HG02610 (cell line): ENCODE results near the gene PLEKHM3.

Source experiments
- ATAC-seq: cut with Tn5 transposase; IDR thresholded peaks from one replicate; pipeline ENCODE4 v1.9.1; 2021; ENCODE audit warnings: mild to moderate bottlenecking, moderate library complexity; ENCODE audit not compliant: unreplicated experiment

PLEKHM3 gene

DNA sequence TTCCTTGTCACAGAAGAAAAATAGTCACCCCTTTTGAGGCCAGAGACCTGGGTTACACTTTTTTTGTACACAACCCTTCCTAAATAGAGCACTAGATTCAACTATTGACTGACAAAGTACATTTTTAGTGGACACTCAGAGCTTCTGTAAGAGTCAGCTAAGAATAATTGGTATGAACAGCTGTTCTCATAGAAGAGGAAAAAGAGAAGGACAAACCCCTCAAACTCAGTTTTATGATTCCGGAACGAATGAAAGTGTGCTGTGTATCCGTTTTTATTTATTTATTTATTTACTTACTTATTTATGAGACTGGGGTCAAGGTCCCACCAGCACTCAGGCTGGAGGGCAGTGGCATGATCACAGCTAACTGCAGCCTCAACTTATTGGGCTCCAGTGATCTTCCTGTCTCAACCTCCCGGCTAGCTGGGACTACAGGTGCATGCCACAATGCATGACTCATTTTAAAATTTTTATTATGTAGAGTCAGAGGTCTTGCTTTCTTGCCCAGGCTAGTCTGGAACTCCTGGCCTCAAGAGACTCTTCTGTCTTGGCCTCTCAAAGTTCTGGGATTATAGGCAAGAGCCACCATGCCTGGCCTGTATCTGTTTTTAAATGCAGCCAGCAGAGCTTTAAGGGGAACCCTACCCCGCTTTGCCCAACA, 219.6 kb downstream of the PLEKHM3 start:
- ATAC-seq, result peak; percentile 41

DNA sequence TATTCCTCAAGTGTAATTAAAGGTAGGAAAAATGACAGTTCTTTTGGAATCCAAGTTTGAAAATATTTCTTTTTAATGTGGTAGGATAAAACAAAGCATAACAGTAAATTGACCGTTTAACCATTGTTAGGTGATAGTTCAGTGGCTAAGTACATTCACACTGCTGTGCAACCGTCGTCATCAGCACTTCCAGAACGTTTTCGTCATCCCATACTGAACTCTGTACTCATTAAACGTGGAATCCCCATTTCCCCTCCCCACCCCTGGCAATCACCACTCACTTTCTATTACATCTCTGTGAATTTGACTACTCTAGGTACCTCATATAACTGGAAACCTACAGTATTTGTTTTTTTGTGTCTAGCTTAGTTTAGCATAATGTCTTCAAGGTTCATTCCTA, 222.7 kb downstream of the PLEKHM3 start:
- no peak for ATAC-seq

DNA sequence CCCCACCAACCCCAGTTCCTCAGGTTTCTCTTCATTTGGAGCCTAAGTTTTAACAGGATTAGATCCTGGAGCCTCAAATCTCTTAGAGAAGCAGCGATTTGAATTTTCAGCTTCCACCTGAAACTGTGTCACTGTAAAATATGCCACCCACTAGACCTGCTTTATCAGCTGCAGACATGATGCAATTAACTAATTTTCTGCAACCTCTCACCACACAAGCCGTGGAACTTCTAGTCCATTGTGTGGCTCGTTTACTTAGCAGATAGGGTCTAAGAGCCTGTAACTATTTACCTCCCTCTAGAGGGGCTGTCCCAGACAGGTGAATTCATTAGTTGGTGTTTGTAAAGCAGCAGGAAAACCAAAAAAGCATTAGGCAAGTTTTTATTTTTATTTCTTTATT, 224.1 kb downstream of the PLEKHM3 start:
- no peak for ATAC-seq

DNA sequence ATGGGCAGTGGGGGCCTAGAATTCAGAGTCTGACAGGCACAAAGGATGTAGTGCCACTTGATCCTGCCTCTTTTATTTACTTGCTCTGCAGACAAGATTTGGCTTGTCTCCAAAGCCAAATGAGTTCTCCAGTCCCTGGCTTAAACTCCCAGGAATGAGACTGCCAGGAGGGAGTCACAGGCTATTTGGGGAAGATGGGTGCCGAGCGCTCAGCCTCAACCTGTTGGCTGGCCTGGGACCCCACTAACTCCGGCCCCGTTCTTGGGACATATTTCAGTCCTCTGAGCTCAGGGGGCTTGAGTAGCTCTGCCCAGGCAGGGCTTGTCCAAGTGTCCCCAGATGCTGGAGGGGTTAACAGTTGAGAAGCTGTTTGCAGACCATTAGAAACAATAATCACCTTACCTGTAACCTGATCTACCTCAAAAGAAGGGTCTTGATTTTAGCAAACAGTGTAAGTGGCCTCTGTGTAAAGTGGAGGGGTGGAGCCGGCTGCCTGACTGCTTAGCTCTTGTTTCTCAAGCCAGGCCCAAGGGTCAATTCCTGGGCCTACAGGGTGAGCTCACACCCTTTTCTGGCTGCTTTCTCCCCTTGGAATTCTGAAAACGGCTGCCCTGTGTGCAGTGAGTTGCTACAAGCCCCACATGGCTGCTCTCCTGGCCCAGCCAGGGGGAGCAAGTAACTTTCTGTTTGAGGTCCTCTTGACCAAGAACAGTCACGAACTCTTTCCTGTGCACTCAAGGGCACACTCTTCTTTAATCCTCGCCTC, 228.6 kb downstream of the PLEKHM3 start:
- ATAC-seq, result no peak

DNA sequence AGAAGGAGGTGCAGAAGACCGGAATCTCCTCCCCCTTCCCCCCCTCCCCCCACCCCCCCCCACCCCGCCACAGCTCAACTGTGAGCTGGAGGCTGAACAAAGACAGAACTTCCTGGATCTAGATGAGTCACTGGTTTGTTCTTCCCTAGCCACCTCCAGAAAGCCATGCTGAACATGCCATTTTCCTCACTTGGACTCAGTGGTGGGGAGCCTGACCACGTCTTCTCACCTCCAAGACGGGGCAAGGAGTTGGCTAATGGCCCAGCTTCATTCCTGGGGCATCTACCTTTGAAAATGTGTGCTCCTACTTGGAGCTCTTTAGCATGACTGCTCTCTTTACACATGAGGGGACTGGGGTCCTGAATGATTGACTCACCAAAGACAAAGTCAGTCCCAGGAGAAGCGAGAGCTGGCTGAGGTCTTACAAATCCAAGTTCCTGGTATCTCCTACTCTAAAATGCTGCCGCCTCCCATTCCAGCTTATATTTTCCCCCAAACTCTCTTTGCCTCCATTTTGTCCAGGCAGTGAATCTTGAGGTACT, 233.0 kb downstream of the PLEKHM3 start:
- peak; percentile 81 for ATAC-seq

DNA sequence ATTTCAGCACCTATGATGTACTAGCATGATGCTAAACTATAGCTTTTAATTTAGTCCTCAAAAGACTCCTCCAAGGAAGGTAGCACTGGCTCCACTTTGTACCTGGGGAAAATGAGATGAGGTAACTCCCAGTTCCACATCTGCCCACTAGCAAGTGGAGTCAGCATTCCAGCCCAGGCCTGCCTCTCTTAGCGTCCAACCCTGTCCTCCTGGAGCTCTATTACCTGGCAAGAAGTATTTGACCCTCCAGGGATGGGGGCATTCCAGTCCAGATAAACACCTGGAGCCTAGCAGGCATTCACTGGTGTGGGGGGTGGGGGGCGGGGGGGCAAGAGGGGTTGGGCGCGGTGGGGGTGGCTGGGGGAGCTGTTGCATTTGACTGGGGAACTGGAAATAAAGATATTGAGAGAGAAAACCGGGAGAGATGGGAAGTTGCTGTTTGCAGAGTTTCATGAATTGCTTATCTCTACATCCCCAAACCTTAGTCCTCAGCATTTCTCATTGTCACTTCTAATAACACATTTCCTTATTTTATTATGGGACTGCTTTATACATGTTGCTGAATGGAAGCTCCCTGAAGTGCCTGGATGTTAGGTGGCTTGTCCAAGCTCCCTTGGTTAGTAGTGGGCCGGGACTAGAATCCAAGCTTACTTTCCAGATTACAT, 233.6 kb downstream of the PLEKHM3 start:
- no peak for ATAC-seq

DNA sequence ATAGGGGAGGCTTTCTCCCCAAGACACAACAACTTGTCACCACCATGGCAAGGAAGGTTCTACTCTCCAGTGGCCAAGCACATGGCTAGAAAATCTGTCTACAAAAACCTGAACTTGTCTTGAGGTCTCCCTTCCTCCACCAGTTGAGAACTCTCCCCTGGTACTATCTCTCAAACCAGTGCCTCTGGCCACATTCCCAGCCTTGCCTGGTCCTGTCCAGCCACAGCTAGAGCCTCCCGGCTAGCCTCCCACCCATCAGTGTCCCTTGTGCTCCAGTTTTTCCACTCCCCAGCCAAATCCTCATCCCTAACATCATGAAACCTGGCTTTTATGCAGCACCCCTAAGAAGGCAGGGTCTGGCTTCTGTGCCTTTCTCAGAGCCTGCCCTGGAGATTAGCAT, 234.4 kb downstream of the PLEKHM3 start:
- no peak for ATAC-seq

DNA sequence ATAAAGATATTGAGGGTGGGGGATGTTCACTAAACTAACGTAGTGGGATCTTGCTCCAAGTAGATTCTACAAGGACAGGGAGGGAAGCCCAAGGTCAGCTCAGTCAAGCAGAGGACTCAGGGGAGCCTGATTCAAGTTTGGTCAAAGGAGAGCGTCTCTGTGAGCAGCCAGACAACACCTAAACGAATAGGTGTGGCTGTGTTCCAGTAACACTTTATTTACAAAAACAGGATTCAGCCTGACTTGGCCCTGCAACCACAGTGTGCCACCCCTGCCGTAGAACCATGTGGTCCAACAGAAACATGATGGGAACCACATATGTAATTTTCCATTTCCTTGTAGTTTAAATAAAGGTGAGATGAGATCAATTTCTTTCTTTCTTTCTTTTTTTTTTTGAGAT, 237.5 kb downstream of the PLEKHM3 start:
- no peak for ATAC-seq

DNA sequence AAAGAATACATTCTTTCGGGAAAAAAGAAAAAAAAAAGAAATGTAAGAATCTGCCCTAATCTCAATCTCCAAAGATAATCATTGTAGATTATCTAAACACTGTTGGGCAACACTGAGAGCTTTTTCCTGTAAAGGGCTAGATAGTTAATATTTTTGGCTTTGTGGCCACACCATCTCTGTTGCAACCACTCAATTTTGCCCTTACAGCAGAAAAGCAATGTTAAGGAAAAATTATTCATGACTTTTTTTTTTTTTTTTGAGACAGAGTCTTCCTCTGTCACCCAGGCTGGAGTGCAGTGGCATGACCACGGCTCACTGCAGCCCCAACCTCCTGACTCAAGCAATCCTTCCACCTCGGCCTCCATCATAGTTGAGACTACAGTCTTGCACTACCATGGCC, 238.3 kb downstream of the PLEKHM3 start:
- no peak for ATAC-seq

DNA sequence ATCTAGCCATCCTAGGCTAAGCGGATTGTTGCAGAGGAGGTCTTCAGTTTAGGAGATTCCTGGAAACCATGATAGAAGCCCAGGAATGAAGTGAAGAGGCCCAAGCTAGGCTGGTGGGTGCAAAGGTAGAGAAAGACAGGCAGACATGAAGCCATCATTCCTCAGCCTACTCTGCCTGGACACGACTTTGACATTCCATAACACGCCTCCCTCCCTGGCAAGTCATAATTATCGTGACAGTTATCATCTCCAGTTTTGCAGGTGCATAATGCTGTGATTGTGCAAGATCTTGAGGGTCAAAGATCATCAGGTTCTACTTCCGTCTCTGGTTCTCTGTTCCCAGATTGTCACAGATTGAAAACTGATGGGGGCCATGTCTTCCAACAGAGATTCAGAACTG, 240.4 kb downstream of the PLEKHM3 start:
- no peak for ATAC-seq

DNA sequence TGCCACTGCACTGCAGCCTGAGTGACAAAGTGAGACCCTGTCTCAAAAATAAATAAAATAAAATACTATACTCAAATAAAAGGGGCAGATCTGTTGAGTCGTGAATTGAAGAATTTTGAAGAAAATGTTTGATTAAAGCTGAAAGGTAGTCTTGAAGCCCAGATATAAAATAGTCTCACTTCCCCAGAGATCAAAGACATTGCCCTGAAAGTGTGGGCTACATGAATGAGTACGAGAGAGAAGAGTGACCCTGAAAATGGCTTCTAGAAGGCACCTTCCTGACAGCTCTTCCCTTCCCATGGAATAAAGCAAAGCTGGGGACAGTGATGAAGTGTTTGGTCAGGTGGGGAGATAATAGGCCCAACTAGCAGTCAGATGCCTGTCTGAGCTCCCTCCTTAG, 241.8 kb downstream of the PLEKHM3 start:
- ATAC-seq, result no peak

DNA sequence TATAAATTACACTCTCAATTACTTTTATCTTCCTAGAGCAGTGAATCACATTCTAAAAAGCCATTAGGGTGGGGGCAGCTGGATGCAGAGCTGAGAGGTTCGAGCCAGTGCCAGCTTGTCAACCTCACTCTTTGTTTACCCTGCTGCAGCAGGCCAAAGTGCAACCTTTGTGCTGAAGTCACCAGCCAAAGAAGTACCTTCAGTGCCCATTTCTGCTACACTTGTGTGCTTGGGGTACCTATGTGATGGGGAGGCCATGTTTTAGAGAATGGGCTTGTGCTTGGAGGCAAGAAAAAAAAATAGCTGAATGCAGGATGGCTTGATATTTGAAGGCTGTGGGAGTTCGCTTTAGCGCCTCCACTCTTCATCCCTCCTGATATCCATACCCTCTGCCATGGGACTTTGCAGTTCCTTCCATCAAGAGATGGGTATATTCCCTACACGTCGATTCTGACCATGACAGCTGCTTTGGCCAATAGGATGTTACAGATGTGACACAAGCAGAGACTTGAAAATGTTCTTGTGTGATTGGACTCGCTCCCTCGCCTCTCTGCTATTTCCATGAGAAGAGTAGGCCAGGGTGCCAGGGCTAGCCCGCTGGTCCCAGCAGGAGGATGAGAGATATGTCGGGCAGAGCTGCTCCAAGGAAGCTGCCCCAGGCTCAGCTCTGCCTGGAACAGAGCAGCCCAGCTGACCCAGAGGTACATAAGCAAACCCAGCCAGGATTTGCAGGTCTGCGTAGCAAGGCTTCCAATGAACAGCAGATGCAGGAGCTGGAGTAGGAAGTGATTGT, 242.9 kb downstream of the PLEKHM3 start:
- ATAC-seq, result no peak

DNA sequence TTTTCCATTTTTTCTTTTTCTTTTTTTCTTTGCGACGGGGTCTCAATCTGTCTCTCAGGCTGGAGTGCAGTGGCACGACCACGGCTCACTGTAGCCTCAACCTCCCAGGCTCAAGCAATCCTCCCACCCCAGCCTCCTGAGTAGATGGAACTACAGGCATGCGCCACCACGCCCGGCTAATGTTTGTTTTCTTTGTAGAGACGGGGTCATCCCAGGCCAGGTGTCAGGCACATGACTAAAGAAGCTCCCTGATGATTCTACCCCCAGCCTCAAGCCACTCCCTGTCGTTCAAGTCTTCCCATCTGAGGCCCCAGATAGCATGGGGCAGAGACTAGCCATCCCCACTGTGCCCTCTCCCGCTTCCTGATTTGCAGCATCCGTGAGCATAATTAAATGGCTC, 245.8 kb downstream of the PLEKHM3 start:
- ATAC-seq, result no peak

DNA sequence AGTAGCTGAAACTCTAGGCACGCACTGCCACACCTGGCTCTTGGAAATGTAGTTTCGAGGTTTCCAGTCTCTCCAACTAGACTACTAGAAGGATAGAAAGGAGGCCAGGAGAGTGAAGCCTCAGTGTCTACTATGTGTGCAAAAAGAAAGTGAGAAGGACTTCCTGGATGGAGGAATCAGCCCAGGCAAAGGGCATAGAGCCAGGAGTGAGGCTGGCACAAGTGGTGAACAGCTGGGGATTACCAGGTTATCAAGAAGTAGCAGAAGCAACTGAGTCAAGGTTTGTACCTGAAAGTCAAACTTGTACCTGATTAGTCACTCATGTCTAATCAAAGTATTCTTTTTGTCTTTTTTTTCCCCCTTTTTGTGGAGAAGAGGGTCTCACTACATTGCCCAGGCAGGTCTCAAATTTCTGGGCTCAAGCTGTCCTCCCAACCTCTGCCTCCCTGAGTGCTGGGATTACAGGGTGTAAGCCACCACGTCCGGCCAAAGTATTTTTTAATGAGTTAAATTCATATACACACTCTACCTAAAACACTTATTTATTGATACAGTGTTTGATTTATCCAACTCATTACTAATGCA, 246.9 kb downstream of the PLEKHM3 start:
- ATAC-seq, result no peak

DNA sequence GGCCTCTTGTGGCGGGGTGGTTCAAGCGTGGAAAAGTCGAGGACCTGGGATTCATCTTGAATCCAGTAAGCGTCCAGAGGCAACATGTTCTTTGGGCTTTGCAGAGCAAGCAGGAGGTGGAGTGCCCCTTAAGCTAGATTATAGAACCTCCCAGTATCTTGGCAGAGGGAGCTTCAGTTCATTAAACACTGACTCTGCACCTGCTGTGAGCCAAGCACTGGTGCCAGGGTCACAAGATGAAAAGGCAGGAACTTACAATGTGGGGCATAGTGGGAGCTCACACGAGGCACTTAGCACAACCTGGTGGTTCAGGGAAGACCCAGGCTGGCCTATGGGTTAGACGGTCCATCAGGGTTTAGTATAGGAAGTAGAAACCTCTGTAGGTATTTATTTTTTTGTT, 248.2 kb downstream of the PLEKHM3 start:
- no peak for ATAC-seq

DNA sequence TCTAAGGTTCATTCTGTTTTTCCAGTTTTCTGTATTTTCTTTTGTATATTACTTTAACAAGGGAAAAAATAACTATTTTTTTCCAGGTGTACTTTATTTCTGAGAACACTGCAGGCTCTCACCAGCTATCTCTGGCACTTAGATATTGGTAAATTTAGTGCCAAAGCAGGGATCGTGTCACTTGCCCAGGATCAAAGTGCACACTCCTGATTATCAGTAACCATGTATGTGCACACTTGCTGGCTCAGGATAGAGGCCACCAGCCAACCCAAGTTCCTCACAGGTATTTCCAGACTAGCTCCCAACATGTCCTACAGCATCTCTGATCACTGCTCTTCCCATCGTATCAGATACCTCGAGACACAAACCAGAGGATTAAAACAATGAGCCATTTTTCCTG, 249.9 kb downstream of the PLEKHM3 start:
- ATAC-seq, result no peak

DNA sequence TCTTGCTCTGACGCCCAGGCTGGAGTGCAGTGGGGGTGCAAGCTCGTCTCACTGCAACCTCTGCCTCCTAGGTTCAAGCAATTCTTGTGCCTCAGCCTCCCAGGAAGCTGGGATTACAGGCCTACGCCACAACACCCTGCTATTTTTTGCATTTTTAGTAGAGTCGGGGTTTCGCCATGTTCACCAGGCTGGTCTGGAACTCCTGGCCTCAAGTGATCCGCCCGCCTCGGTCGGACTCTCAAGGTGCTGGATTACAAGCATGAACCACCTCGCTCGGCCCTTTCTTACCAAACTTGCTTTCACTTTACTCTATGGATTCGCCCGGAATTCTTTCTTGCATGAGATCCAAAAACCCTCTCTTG, 252.5 kb downstream of the PLEKHM3 start:
- no peak for ATAC-seq

DNA sequence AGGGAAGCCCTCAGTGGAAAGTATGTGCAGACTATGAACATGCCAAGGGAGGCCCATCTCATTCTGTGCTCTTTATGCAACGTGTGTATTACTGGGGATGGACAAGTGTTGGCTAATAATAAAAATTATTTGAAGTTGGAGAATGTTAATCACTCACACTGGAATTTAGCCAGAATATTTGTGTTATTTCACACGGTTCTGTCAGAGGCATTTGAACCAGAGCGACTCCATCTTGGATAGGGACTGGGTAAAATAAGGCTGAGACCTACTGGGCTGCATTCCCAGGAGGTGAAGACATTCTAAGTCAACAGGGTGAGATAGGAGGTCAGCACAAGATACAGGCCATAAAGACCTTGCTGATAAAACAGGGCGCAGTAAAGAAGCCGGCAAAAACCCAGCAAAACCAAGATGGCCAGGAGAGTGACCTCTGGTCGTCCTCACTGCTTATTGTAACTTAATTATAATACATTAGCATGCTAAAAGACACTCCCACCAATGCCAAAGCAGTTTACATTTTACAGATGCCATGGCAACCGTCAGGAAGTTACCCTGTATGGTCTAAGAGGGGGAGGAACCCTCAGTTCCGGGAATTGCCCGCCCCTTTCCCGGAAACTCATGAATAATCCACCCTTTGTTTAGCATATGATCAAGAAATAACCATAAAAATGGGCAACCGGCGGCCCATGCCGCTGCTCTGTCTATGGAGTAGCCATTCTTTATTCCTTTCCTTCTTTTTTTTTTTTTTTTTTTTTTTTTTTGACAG, 253.1 kb downstream of the PLEKHM3 start:
- no peak for ATAC-seq

DNA sequence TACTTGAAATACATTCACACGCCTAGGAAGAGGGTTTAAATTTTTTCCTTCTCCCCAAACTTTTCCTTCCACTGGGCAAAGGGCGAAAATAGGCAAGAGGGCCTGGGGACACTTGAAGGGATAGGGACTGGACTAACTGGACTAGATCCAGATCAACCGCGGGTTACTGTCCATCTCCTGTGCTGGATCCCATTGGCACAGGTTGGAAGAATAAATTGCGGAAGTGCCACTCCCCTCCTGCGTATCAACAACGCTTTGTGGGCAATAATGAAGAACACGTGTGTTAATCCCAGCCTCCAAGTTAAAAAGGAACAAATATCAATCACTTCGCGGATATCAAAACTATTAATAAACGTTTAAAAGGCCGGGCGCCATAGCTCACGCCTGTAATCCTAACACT, 253.9 kb downstream of the PLEKHM3 start:
- ATAC-seq, result no peak
